ENCODE results near the gene NFE2L3. TPM values are rescaled to one million over a fixed set of nuclear protein-coding genes. Genes with fewer than 3 reads are reported as not detected.

Gene NFE2L3
- total and polyA plus RNA-seq, 2 donors (not counting 3 experiments of a cell fraction or from before 2014, with no cell fraction given): 29.6 to 40.2 TPM

DNA sequence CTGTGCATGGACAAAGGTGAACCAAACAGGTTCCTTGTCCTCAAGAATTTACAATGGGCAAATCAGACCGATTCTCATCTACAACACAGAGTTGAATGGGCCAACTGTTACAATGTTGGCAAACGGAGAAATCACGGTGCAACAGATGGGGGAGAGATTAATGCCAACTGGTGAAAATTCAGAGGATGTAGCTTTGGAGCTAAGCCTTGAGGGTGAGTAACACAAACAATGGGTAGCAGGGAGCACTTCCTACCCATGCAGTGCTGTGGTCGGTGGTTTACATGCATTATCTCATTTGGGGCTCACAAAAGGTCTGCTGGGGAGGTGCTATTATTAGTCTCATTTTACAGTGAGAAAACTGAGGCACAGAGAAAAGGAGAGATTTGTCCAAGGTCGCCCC lies 902 bp upstream of the NFE2L3 start:
- Histone ChIP-seq H3K4me3 (replicated peaks in 1 of 3; ENCODE audit: insufficient read depth in 1 of 3, low read depth in 1 of 3, low read length in 3 of 3) (no peak overlapping the region), H3K9ac (replicated peaks; ENCODE audit: extremely low read depth, insufficient read depth, low read length) (no peak overlapping the region), H3K27me3 (ENCODE audit: control insufficient read depth in 2 of 2, insufficient read depth in 2 of 2, low read length in 2 of 2) (peaks cover 0 to 4% of the 10 kb centered on the region in 2 experiments), H3K4me2 (ENCODE audit: insufficient read depth, low read length) (no peak overlapping the region), H3K27ac (ENCODE audit: insufficient read depth, low read depth, low read length) (no peak overlapping the region), H3K79me2 (ENCODE audit: control insufficient read depth, insufficient read depth, low read length) (peaks cover 37% of the 10 kb centered on the region), H3K9me1 (replicated peaks; ENCODE audit: control insufficient read depth, extremely low read depth, insufficient read depth, low read length) (no peaks in the 10 kb centered on the region), H4K20me1 (replicated peaks; ENCODE audit: control insufficient read depth, extremely low read depth, insufficient read depth, low read length) (no peaks in the 10 kb centered on the region), H3K4me1 (ENCODE audit: control insufficient read depth, extremely low read depth, insufficient read depth, low read length) (peaks cover 37% of the 10 kb centered on the region), H3K36me3 (ENCODE audit: control insufficient read depth in 2 of 2, extremely low read depth in 1 of 2, insufficient read depth in 2 of 2, low read length in 2 of 2) (no peaks in the 10 kb centered on the region), H2AFZ (ENCODE audit: low read depth, low read length) (peak overlapping the region; percentile 98), H3K9me3 (replicated peaks; ENCODE audit: control insufficient read depth, insufficient read depth, low read length) (no peaks in the 10 kb centered on the region)
- DNase-seq (ENCODE audit: low read depth, low spot score) (no peak), FAIRE-seq (no peak)
- dilution Hi-C loops (cut with MboI; ENCODE audit: extremely low pct_ligation_motif_present, low sequenced_read_pairs) (no loop called here), intact Hi-C loops (cut with micrococcal nuclease) (loop anchor here (5.0 to 10.0 kb wide), 6 partner anchors 59 to 964 kb away; no protein-coding TSS in a partner anchor)
- ChIA-PET CTCF (interaction anchor here (1.2 to 1.7 kb wide), 6 partner anchors 16 to 59 kb away, joined by 3 to 11 read pairs (median 4); no protein-coding TSS in a partner anchor), POLR2A (interaction anchor here (0.7 to 1.7 kb wide), 4 partner anchors 11 to 49 kb away, joined by 3 to 8 read pairs (median 3); no protein-coding TSS in a partner anchor)
- TF ChIP-seq GATA2 (IDR thresholded peaks at IDR 0.05; ENCODE audit: insufficient read depth, insufficient read length, low read depth, low read length) (no peak), JUN (IDR thresholded peaks at IDR 0.05; ENCODE audit: borderline replicate concordance, insufficient read depth, insufficient read length, low read depth) (no peak), EZH2 (IDR thresholded peaks at IDR 0.05; ENCODE audit: borderline replicate concordance, low read depth, low read length, severe bottlenecking) (no peak), MAX (IDR thresholded peaks at IDR 0.05; ENCODE audit: insufficient read depth, insufficient read length) (no peak), MYC (IDR thresholded peaks at IDR 0.05; ENCODE audit: low read depth, low read length) (no peak), POLR2A (IDR thresholded peaks at IDR 0.05; ENCODE audit: low read depth, low read length) (no peak), POLR2AphosphoS5 (IDR thresholded peaks at IDR 0.05; ENCODE audit: insufficient read depth, low read depth, low read length) (no peak), FOS (IDR thresholded peaks at IDR 0.05; ENCODE audit: borderline replicate concordance, insufficient read depth, low read length) (no peak)
- TF ChIP-seq, protein P1, sequence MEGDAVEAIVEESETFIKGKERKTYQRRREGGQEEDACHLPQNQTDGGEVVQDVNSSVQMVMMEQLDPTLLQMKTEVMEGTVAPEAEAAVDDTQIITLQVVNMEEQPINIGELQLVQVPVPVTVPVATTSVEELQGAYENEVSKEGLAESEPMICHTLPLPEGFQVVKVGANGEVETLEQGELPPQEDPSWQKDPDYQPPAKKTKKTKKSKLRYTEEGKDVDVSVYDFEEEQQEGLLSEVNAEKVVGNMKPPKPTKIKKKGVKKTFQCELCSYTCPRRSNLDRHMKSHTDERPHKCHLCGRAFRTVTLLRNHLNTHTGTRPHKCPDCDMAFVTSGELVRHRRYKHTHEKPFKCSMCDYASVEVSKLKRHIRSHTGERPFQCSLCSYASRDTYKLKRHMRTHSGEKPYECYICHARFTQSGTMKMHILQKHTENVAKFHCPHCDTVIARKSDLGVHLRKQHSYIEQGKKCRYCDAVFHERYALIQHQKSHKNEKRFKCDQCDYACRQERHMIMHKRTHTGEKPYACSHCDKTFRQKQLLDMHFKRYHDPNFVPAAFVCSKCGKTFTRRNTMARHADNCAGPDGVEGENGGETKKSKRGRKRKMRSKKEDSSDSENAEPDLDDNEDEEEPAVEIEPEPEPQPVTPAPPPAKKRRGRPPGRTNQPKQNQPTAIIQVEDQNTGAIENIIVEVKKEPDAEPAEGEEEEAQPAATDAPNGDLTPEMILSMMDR (IDR thresholded peaks at IDR 0.05; ENCODE audit: extremely low read depth in 1 of 2, insufficient read depth in 1 of 2, low read depth in 1 of 2, low read length in 2 of 2): no peak
- no TSS peak for BruUV-seq (replicated peaks)

Measured in endothelial cell of umbilical vein (primary cell).